Osteocyte (in vitro differentiated cells): ENCODE data around the gene LCORL. TPM values are rescaled to one million over a fixed set of nuclear protein-coding genes. Genes with fewer than 3 reads are reported as not detected.

Source experiments
- DNase-seq: peaks from one replicate; pipeline ENCODE4 v3.0.0; 2021; ENCODE audit warnings: mixed read lengths; ENCODE audit not compliant: unreplicated experiment; ENCODE audit errors: extremely low spot score
- H3K27ac Mint-ChIP-seq: one replicate; pipeline ENCODE4 v1.8.0; 2021; ENCODE audit warnings: mild to moderate bottlenecking, mixed read lengths; ENCODE audit not compliant: unreplicated experiment
- H3K27me3 Mint-ChIP-seq: one replicate; pipeline ENCODE4 v1.8.0; 2021; ENCODE audit warnings: mixed read lengths; ENCODE audit not compliant: unreplicated experiment
- H3K36me3 Mint-ChIP-seq: one replicate; pipeline ENCODE4 v1.8.0; 2021; ENCODE audit warnings: mixed read lengths; ENCODE audit not compliant: unreplicated experiment
- H3K4me1 Mint-ChIP-seq: one replicate; pipeline ENCODE4 v1.8.0; 2021; ENCODE audit warnings: mixed read lengths; ENCODE audit not compliant: unreplicated experiment
- H3K4me3 Mint-ChIP-seq: one replicate; pipeline ENCODE4 v1.8.0; 2021; ENCODE audit warnings: mild to moderate bottlenecking, moderate library complexity, mixed read lengths; ENCODE audit not compliant: unreplicated experiment
- H3K9me3 Mint-ChIP-seq: one replicate; pipeline ENCODE4 v1.8.0; 2021; ENCODE audit warnings: mixed read lengths; ENCODE audit not compliant: unreplicated experiment
- CTCF ChIP-seq: fragments of 200-600 bp; sonication (generic); IDR thresholded peaks from 2 replicates; pipeline ENCODE4 v1.5.0; 2021; ENCODE audit warnings: antibody characterized with exemption, mild to moderate bottlenecking, moderate library complexity
- total RNA-seq: library from RNA; stranded (reverse); gene quantifications from 2 replicates; pipeline ENCODE4 v1.2.1, GENCODE V29; 2021

Gene LCORL
- total RNA-seq, 1 donor from 2014 or later: 18.2 TPM

GRCh38 chr4:18034099-18034498, 12.5 kb upstream of the LCORL start:
- no peak overlapping the region for H3K4me3 Mint-ChIP-seq
- H3K27me3 Mint-ChIP-seq: peaks cover 45% of the 10 kb centered on the region
- no peaks in the 10 kb centered on the region for H3K9me3 Mint-ChIP-seq
- H3K36me3 Mint-ChIP-seq: no peaks in the 10 kb centered on the region
- no peaks in the 10 kb centered on the region for H3K4me1 Mint-ChIP-seq
- no peak overlapping the region for H3K27ac Mint-ChIP-seq
- DNase-seq: no peak
- no peak for TF ChIP-seq CTCF

- Mint-ChIP-seq H3K36me3 (no peaks in the 10 kb centered on the region), H3K4me1 (no peaks in the 10 kb centered on the region), H3K4me3 (no peak overlapping the region), H3K27ac (no peak overlapping the region), H3K27me3 (peaks cover 48% of the 10 kb centered on the region), H3K9me3 (no peaks in the 10 kb centered on the region)
- TF ChIP-seq CTCF: no peak
- DNase-seq: no peak
These were observed 11.8 kb upstream of the LCORL start for GRCh38 chr4:18033111-18034085.

GRCh38 chr4:18025288-18025687, 3.7 kb upstream of the LCORL start:
- no peaks in the 10 kb centered on the region for H3K9me3 Mint-ChIP-seq
- peaks cover 9% of the 10 kb centered on the region for H3K4me1 Mint-ChIP-seq
- H3K27ac Mint-ChIP-seq: no peak overlapping the region
- H3K27me3 Mint-ChIP-seq: peaks cover 8% of the 10 kb centered on the region
- no peak overlapping the region for H3K4me3 Mint-ChIP-seq
- TF ChIP-seq CTCF: no peak
- DNase-seq: no peak
- H3K36me3 Mint-ChIP-seq: no peaks in the 10 kb centered on the region

- H3K27ac Mint-ChIP-seq: peak overlapping the region; percentile 86
- DNase-seq: no peak
- H3K27me3 Mint-ChIP-seq: no peaks in the 10 kb centered on the region
- peak overlapping the region; percentile 91 for H3K4me3 Mint-ChIP-seq
- H3K4me1 Mint-ChIP-seq: peaks cover 21% of the 10 kb centered on the region
- H3K36me3 Mint-ChIP-seq: no peaks in the 10 kb centered on the region
- no peaks in the 10 kb centered on the region for H3K9me3 Mint-ChIP-seq
- TF ChIP-seq CTCF: no peak
These were observed 1.1 kb upstream of the LCORL start for GRCh38 chr4:18022572-18023050.

GRCh38 chr4:18021470-18021719, 160 bp downstream of the LCORL start:
- Mint-ChIP-seq H3K27ac (peak overlapping the region; percentile 86), H3K9me3 (no peaks in the 10 kb centered on the region), H3K36me3 (no peaks in the 10 kb centered on the region), H3K4me3 (peak overlapping the region; percentile 91), H3K4me1 (peaks cover 21% of the 10 kb centered on the region), H3K27me3 (no peaks in the 10 kb centered on the region)
- no peak for TF ChIP-seq CTCF
- DNase-seq: no peak
